Body of pancreas (tissue), 4 donors: ENCODE measurements around the gene ACKR2. TPM values are rescaled to one million over a fixed set of nuclear protein-coding genes. Genes with fewer than 3 reads are reported as not detected.
A peak's percentile ranks its signal among the peaks of the same experiment; 100 is the strongest.

Source experiments
- ATAC-seq: fragments of 150-250 bp; one replicate; pipeline ENCODE4 v1.9.1; 2016
- DNase-seq, 4 donors: peaks; one replicate each; pipeline ENCODE4 v3.0.0-alpha.2; 2019
- H3K27ac ChIP-seq, 4 donors: fragments of 200-600 bp; sonication (generic); 1 replicate in 3 of 4; 2 replicates in 1 of 4; pipeline versions ENCODE4 v1.5.1 to v1.6.1; 2016 to 2019; ENCODE audit warnings: mild to moderate bottlenecking in 1 of 4, mixed read lengths in 1 of 4, moderate library complexity in 1 of 4
- H3K27me3 ChIP-seq, 2 donors: fragments of 200-600 bp; sonication (generic); one replicate each; pipeline ENCODE4 v1.6.0; 2016; ENCODE audit warnings: mild to moderate bottlenecking in 1 of 2
- H3K36me3 ChIP-seq, 2 donors: fragments of 200-600 bp; sonication (generic); replicated peaks in 1 of 2; 2 replicates each; pipeline ENCODE4 v1.5.1; 2016; ENCODE audit warnings: low read depth in 2 of 2; ENCODE audit not compliant: insufficient read depth in 1 of 2
- H3K4me1 ChIP-seq: fragments of 200-600 bp; sonication (generic); one replicate; pipeline ENCODE4 v1.6.0; 2016
- H3K4me3 ChIP-seq, 2 donors: fragments of 200-600 bp; sonication (generic); 1 replicate in 1 of 2; 2 replicates in 1 of 2; pipeline ENCODE4 v1.5.1; 2016 to 2019
- H3K9me3 ChIP-seq, 3 donors: fragments of 200-600 bp; sonication (generic); 1 replicate in 2 of 3; 2 replicates in 1 of 3; pipeline ENCODE4 v1.5.1; 2016
- CTCF ChIP-seq, 7 experiments: fragments of 450-650 bp in 4 of 7; fragments of 200-600 bp in 3 of 7; sonication (generic) in 3 of 7; IDR thresholded peaks; one replicate each; pipeline ENCODE4 v1.5.1; 2016 to 2019; ENCODE audit warnings: antibody characterized with exemption in 7 of 7
- POLR2A ChIP-seq, 3 donors: fragments of 450-650 bp; IDR thresholded peaks; one replicate each; pipeline ENCODE4 v1.6.1; 2016; ENCODE audit warnings: antibody characterized with exemption in 3 of 3, mild to moderate bottlenecking in 2 of 3
- WGBS, 2 donors: methylation state at CpG; one replicate each; pipeline ENCODE4 v1.1.5; 2017; 5-methylcytosine and 5-hydroxymethylcytosine counted together
- intact Hi-C: fragments of 100-400 bp; cut with DNase I; formaldehyde crosslinking; loops from one replicate; pipeline ENCODE4 v1.15.1; 2023
- total RNA-seq, 2 donors: library from RNA; depleted of rRNA; stranded (reverse); fragments of >200 nt; gene quantifications; one replicate each; pipeline ENCODE4 v1.1.0, GENCODE V29; 2016

The ACKR2 gene
- total RNA-seq, 2 donors from 2014 or later = 3.3 to 3.4 TPM

GRCh38 chr3:42902257-42902656 lies 93.0 kb downstream of the ACKR2 start:
- WGBS, 2 donors = 46 to 71% methylated on average over 2 of the region's 2 CpGs
- H3K27ac ChIP-seq = no peak overlapping the region
- no peaks in the 10 kb centered on the region for H3K9me3 ChIP-seq

GRCh38 chr3:42904076-42904475 lies 94.8 kb downstream of the ACKR2 start:
- Histone ChIP-seq H3K27me3 (no peaks in the 10 kb centered on the region), H3K9me3 (no peaks in the 10 kb centered on the region), H3K4me3 (no peak overlapping the region), H3K27ac (no peak overlapping the region), H3K4me1 (peaks cover 16% of the 10 kb centered on the region), H3K36me3 (no peaks in the 10 kb centered on the region)
- intact Hi-C loops = no loop called here
- ATAC-seq (no peak), DNase-seq (no peak)
- WGBS, 2 donors = 40 to 83% methylated on average over 1 of the region's 1 CpG
- TF ChIP-seq POLR2A (IDR thresholded peaks at IDR 0.05) (no peak), CTCF (IDR thresholded peaks at IDR 0.05) (no peak)

More at GRCh38 chr3:42902257-42902656, 93.0 kb downstream of the ACKR2 start:
- H3K27me3 ChIP-seq = no peaks in the 10 kb centered on the region
- peaks cover 15% of the 10 kb centered on the region for H3K4me1 ChIP-seq
- TF ChIP-seq CTCF (IDR thresholded peaks at IDR 0.05) (no peak), POLR2A (IDR thresholded peaks at IDR 0.05) (no peak)
- H3K4me3 ChIP-seq = no peak overlapping the region
- intact Hi-C loops = no loop called here
- no peaks in the 10 kb centered on the region for H3K36me3 ChIP-seq
- no peak for ATAC-seq
- DNase-seq = no peak

GRCh38 chr3:42905740-42906069 lies 96.5 kb downstream of the ACKR2 start:
- Histone ChIP-seq H3K27me3 (no peaks in the 10 kb centered on the region), H3K4me3 (peak overlapping the region; percentile 53 to 67), H3K4me1 (peaks cover 16% of the 10 kb centered on the region), H3K36me3 (no peaks in the 10 kb centered on the region), H3K9me3 (no peaks in the 10 kb centered on the region), H3K27ac (peak overlapping the region in 3 of 4 donors; percentile 54 to 70 (median 55))
- intact Hi-C loops = no loop called here
- ATAC-seq (no peak), DNase-seq (no peak)
- WGBS, 2 donors = 7 to 27% methylated on average over 5 to 12 of the region's 12 CpGs
- TF ChIP-seq POLR2A (IDR thresholded peaks at IDR 0.05) = no peak
- no peak for TF ChIP-seq CTCF (IDR thresholded peaks at IDR 0.05)

GRCh38 chr3:42906070-42906847 lies 97.0 kb downstream of the ACKR2 start, which contains the start of gene ZNF662:
ZNF662 (plus strand) TSS chr3:42906142; CDS start chr3:42908115, 1,973 bp downstream.
- Histone ChIP-seq H3K4me1 (peaks cover 16% of the 10 kb centered on the region), H3K27me3 (no peaks in the 10 kb centered on the region), H3K36me3 (no peaks in the 10 kb centered on the region), H3K27ac (peak within 1 kb of the TSS; percentile 42 to 70 (median 54)), H3K4me3 (peak within 1 kb of the TSS; percentile 53 to 67), H3K9me3 (peaks cover 0 to 5% (median 0%) of the 10 kb centered on the region in 3 donors)
- intact Hi-C loops = no loop called here
- peak; percentile 88 for ATAC-seq
- TF ChIP-seq POLR2A (IDR thresholded peaks at IDR 0.05) (peak; percentile 36 to 73 (median 69)), CTCF (IDR thresholded peaks at IDR 0.05) (peak in 1 of 7 experiments; percentile 4)
- 1 to 15% methylated on average over 3 to 57 of the region's 59 CpGs for WGBS, 2 donors
- peak; percentile 55 to 67 (median 64) for DNase-seq

- 82 to 85% methylated on average over 4 of the region's 4 CpGs for WGBS, 2 donors
- Histone ChIP-seq H3K4me3 (peak overlapping the region in 1 of 2 donors; percentile 53), H3K27me3 (no peaks in the 10 kb centered on the region), H3K27ac (peak overlapping the region in 1 of 4 donors; percentile 54), H3K4me1 (peaks cover 16% of the 10 kb centered on the region), H3K36me3 (peaks cover 0 to 3% of the 10 kb centered on the region in 2 donors), H3K9me3 (peaks cover 0 to 5% (median 0%) of the 10 kb centered on the region in 3 donors)
- intact Hi-C loops = no loop called here
- TF ChIP-seq CTCF (IDR thresholded peaks at IDR 0.05) = no peak
- TF ChIP-seq POLR2A (IDR thresholded peaks at IDR 0.05) = no peak
- no peak for ATAC-seq
- no peak for DNase-seq
Observed at GRCh38 chr3:42906848-42907183, 97.6 kb downstream of the ACKR2 start.
